ENCODE measurements around the gene C5AR1. TPM values are rescaled to one million over a fixed set of nuclear protein-coding genes. Genes with fewer than 3 reads are reported as not detected.

C5AR1 gene
- total RNA-seq, 2 experiments from 2014 or later, result 4.4 to 5.8 TPM

DNA sequence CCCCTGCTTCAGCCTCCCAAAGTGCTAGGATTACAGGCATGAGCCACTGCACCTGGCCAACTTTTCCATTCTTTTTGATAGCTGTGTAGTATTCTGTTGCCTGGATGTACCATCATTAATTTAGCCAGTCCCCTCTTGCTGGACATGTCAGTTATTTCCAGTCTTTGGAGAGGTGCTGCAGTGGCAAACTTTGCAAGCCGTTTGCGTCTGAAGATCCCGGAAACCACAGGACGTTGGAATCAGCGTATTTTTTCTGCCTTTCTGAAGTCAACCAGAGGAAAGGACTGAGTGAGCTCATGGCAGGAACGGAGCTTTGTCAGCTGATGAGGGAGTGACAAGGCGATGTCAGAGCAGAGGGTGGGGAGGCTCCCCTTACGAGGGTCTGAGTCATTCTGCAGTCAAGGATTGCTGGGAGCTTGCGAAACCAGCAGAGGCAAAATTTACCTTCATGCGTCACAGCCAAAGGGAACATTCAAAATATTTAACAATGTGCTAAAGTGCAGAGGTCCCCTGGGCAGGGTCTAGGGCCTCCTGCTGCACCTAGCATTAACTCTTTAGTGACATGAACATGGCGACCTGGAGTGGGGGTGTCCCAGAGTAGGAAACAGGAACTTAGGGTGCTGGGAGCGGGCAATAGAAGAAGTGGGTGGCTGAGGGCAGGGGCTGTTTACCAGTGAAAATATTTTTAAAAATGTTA is 5.6 kb downstream of the C5AR1 start:
- no peaks in the 10 kb centered on the region for H3K4me1 ChIP-seq (ENCODE audit: insufficient read depth, low read length)
- ATAC-seq (ENCODE audit: poor library complexity), result no peak
- no peak overlapping the region for H3K4me3 ChIP-seq (ENCODE audit: low read length)
- DNase-seq, result peak in 3 of 14 experiments; percentile 19 to 77 (median 68)
- H3K27ac ChIP-seq (ENCODE audit: low read depth in 1 of 2, low read length in 2 of 2), result no peak overlapping the region
- TF ChIP-seq, protein P1, sequence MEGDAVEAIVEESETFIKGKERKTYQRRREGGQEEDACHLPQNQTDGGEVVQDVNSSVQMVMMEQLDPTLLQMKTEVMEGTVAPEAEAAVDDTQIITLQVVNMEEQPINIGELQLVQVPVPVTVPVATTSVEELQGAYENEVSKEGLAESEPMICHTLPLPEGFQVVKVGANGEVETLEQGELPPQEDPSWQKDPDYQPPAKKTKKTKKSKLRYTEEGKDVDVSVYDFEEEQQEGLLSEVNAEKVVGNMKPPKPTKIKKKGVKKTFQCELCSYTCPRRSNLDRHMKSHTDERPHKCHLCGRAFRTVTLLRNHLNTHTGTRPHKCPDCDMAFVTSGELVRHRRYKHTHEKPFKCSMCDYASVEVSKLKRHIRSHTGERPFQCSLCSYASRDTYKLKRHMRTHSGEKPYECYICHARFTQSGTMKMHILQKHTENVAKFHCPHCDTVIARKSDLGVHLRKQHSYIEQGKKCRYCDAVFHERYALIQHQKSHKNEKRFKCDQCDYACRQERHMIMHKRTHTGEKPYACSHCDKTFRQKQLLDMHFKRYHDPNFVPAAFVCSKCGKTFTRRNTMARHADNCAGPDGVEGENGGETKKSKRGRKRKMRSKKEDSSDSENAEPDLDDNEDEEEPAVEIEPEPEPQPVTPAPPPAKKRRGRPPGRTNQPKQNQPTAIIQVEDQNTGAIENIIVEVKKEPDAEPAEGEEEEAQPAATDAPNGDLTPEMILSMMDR (IDR thresholded peaks at IDR 0.05), result no peak
- no peaks in the 10 kb centered on the region for H3K36me3 ChIP-seq (ENCODE audit: insufficient read depth, low read length)
- intact Hi-C loops (cut with DNase I, micrococcal nuclease), result no loop called here
- CTCF ChIA-PET, result interaction anchor here (1.2 to 1.5 kb wide), 3 partner anchors 10 to 76 kb away, joined by 3 read pairs; partner anchors contain the start of gene DHX34
- Mint-ChIP-seq H3K36me3 (ENCODE audit: low read depth) (no peaks in the 10 kb centered on the region), H3K4me1 (ENCODE audit: low read depth) (no peaks in the 10 kb centered on the region), H3K9me3 (no peaks in the 10 kb centered on the region), H3K27ac (no peak overlapping the region), H3K27me3 (peaks cover 20% of the 10 kb centered on the region), H3K4me3 (no peak overlapping the region)
- POLR2A ChIA-PET, result no interaction called here
- H3K27me3 ChIP-seq (ENCODE audit: control insufficient read depth in 1 of 2, insufficient read depth in 2 of 2, low read length in 2 of 2), result peaks cover 6% of the 10 kb centered on the region in 2 experiments
- H3K9me3 ChIP-seq (ENCODE audit: control insufficient read depth in 1 of 2, insufficient read depth in 1 of 2, low read length in 2 of 2), result no peaks in the 10 kb centered on the region

DNA sequence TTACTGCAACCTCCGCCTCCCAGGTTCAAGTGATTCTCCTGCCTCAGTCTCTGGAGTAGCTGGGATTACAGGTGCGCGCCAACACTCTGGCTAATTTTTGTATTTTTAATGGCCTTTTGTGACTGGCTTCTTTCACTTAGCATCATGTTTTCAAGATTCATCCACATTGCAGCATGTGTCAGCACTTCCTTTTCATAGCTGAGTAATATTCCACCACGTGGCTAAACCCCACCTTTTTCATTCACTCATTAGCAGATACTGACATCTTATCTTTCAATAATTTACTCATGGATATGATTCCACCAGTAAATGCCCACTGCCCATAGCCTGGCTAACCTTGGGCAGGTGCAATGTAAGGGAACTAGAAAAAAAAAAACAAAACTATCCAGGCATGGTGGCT is 6.9 kb downstream of the C5AR1 start:
- CTCF ChIA-PET, result interaction anchor here (1.5 kb wide), 1 partner anchor 11 kb away, joined by 3 read pairs; no protein-coding TSS in a partner anchor
- ATAC-seq (ENCODE audit: poor library complexity) (no peak), DNase-seq (no peak)
- no peak overlapping the region for H3K4me3 Mint-ChIP-seq
- H3K4me1 Mint-ChIP-seq (ENCODE audit: low read depth), result no peaks in the 10 kb centered on the region
- no peak overlapping the region for H3K27ac ChIP-seq (ENCODE audit: low read depth in 1 of 2, low read length in 2 of 2)
- intact Hi-C loops (cut with DNase I, micrococcal nuclease), result no loop called here
- H3K36me3 Mint-ChIP-seq (ENCODE audit: low read depth), result no peaks in the 10 kb centered on the region
- no peaks in the 10 kb centered on the region for H3K9me3 ChIP-seq (ENCODE audit: control insufficient read depth in 1 of 2, insufficient read depth in 1 of 2, low read length in 2 of 2)
- no peak overlapping the region for H3K4me3 ChIP-seq (ENCODE audit: low read length)
- no peak overlapping the region for H3K27ac Mint-ChIP-seq
- H3K27me3 ChIP-seq (ENCODE audit: control insufficient read depth in 1 of 2, insufficient read depth in 2 of 2, low read length in 2 of 2), result peaks cover 5 to 14% of the 10 kb centered on the region in 2 experiments
- H3K9me3 Mint-ChIP-seq, result no peaks in the 10 kb centered on the region
- no peaks in the 10 kb centered on the region for H3K36me3 ChIP-seq (ENCODE audit: insufficient read depth, low read length)
- POLR2A ChIA-PET, result no interaction called here
- H3K27me3 Mint-ChIP-seq, result peaks cover 14% of the 10 kb centered on the region
- TF ChIP-seq, protein P1 (IDR thresholded peaks at IDR 0.05), result no peak
- H3K4me1 ChIP-seq (ENCODE audit: insufficient read depth, low read length), result no peaks in the 10 kb centered on the region

DNA sequence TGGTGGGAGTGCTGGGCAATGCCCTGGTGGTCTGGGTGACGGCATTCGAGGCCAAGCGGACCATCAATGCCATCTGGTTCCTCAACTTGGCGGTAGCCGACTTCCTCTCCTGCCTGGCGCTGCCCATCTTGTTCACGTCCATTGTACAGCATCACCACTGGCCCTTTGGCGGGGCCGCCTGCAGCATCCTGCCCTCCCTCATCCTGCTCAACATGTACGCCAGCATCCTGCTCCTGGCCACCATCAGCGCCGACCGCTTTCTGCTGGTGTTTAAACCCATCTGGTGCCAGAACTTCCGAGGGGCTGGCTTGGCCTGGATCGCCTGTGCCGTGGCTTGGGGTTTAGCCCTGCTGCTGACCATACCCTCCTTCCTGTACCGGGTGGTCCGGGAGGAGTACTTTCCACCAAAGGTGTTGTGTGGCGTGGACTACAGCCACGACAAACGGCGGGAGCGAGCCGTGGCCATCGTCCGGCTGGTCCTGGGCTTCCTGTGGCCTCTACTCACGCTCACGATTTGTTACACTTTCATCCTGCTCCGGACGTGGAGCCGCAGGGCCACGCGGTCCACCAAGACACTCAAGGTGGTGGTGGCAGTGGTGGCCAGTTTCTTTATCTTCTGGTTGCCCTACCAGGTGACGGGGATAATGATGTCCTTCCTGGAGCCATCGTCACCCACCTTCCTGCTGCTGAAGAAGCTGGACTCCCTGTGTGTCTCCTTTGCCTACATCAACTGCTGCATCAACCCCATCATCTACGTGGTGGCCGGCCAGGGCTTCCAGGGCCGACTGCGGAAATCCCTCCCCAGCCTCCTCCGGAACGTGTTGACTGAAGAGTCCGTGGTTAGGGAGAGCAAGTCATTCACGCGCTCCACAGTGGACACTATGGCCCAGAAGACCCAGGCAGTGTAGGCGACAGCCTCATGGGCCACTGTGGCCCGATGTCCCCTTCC is 10.5 kb downstream of the C5AR1 start:
- peaks cover 35% of the 10 kb centered on the region for H3K27me3 Mint-ChIP-seq
- ChIA-PET POLR2A (interaction anchor here (0.6 kb wide), 1 partner anchor 708 kb away, joined by 3 read pairs; no protein-coding TSS in a partner anchor), CTCF (no interaction called here)
- peaks cover 8 to 20% of the 10 kb centered on the region in 2 experiments for H3K27me3 ChIP-seq (ENCODE audit: control insufficient read depth in 1 of 2, insufficient read depth in 2 of 2, low read length in 2 of 2)
- H3K27ac ChIP-seq (ENCODE audit: low read depth in 1 of 2, low read length in 2 of 2), result no peak overlapping the region
- ATAC-seq (ENCODE audit: poor library complexity) (no peak), DNase-seq (no peak)
- H3K4me1 ChIP-seq (ENCODE audit: insufficient read depth, low read length), result no peaks in the 10 kb centered on the region
- intact Hi-C loops (cut with DNase I, micrococcal nuclease), result no loop called here
- H3K27ac Mint-ChIP-seq, result no peak overlapping the region
- H3K4me1 Mint-ChIP-seq (ENCODE audit: low read depth), result no peaks in the 10 kb centered on the region
- TF ChIP-seq, protein P1 (IDR thresholded peaks at IDR 0.05), result no peak
- H3K4me3 ChIP-seq (ENCODE audit: low read length), result no peak overlapping the region
- no peaks in the 10 kb centered on the region for H3K36me3 ChIP-seq (ENCODE audit: insufficient read depth, low read length)
- no peaks in the 10 kb centered on the region for H3K36me3 Mint-ChIP-seq (ENCODE audit: low read depth)
- no peaks in the 10 kb centered on the region for H3K9me3 ChIP-seq (ENCODE audit: control insufficient read depth in 1 of 2, insufficient read depth in 1 of 2, low read length in 2 of 2)
- no peak overlapping the region for H3K4me3 Mint-ChIP-seq
- no peaks in the 10 kb centered on the region for H3K9me3 Mint-ChIP-seq
